Hippocampal formation (tissue), 2 donors: ENCODE results near the gene ANXA8.
"Not testable (repeated sequence)": the region's sequence is repeated elsewhere in the genome, so short reads cannot be mapped to it uniquely, and the experiment has no call there.

ENCODE experiments used
- DNase-seq, 2 donors: peaks; one replicate each; lab custom pipeline; 2025; lab: John Stamatoyannopoulos, UW

ANXA8 gene

GRCh38 chr10:47462577-47463358 is 21.1 kb downstream of the ANXA8 start:
- DNase-seq = not testable (repeated sequence)

GRCh38 chr10:47461261-47461687 is 22.6 kb downstream of the ANXA8 start:
- DNase-seq = not testable (repeated sequence)

GRCh38 chr10:47458466-47459154 is 25.3 kb downstream of the ANXA8 start:
- DNase-seq = no peak

- no peak for DNase-seq
These were observed 26.1 kb downstream of the ANXA8 start for GRCh38 chr10:47457826-47458225.

- DNase-seq = no peak
These were observed 26.4 kb downstream of the ANXA8 start for GRCh38 chr10:47457528-47457820.

- no peak for DNase-seq
These were observed 27.0 kb downstream of the ANXA8 start for GRCh38 chr10:47456794-47457527.

- no peak for DNase-seq
These were observed 27.7 kb downstream of the ANXA8 start for GRCh38 chr10:47456079-47456785.

- not testable (repeated sequence) for DNase-seq
These were observed 28.4 kb downstream of the ANXA8 start for GRCh38 chr10:47455350-47456078.

- DNase-seq = no peak
These were observed 29.2 kb downstream of the ANXA8 start for GRCh38 chr10:47454780-47455058.

GRCh38 chr10:47454008-47454779 is 29.7 kb downstream of the ANXA8 start:
- no peak for DNase-seq

- no peak for DNase-seq
These were observed 30.5 kb downstream of the ANXA8 start for GRCh38 chr10:47453141-47454007.

- no peak for DNase-seq
These were observed 31.3 kb downstream of the ANXA8 start for GRCh38 chr10:47452495-47453140.

GRCh38 chr10:47451998-47452494 is 31.9 kb downstream of the ANXA8 start:
- DNase-seq = no peak

GRCh38 chr10:47451273-47451997 is 32.5 kb downstream of the ANXA8 start:
- DNase-seq = no peak

GRCh38 chr10:47450442-47450841 is 33.5 kb downstream of the ANXA8 start:
- no peak for DNase-seq

GRCh38 chr10:47449979-47450378 is 33.9 kb downstream of the ANXA8 start:
- DNase-seq = no peak

- peak in 1 of 2 donors; percentile 30 for DNase-seq
These were observed 34.6 kb downstream of the ANXA8 start for GRCh38 chr10:47449102-47449978.

- DNase-seq = no peak
These were observed 36.2 kb downstream of the ANXA8 start for GRCh38 chr10:47447705-47448104.
